Fibroblast of skin of right biceps (primary cell): ENCODE data around the gene PRR30.

Experiments used
- DNase-seq: peaks from one replicate; pipeline ENCODE4 v3.0.0-alpha.2; 2013

Gene PRR30

DNA sequence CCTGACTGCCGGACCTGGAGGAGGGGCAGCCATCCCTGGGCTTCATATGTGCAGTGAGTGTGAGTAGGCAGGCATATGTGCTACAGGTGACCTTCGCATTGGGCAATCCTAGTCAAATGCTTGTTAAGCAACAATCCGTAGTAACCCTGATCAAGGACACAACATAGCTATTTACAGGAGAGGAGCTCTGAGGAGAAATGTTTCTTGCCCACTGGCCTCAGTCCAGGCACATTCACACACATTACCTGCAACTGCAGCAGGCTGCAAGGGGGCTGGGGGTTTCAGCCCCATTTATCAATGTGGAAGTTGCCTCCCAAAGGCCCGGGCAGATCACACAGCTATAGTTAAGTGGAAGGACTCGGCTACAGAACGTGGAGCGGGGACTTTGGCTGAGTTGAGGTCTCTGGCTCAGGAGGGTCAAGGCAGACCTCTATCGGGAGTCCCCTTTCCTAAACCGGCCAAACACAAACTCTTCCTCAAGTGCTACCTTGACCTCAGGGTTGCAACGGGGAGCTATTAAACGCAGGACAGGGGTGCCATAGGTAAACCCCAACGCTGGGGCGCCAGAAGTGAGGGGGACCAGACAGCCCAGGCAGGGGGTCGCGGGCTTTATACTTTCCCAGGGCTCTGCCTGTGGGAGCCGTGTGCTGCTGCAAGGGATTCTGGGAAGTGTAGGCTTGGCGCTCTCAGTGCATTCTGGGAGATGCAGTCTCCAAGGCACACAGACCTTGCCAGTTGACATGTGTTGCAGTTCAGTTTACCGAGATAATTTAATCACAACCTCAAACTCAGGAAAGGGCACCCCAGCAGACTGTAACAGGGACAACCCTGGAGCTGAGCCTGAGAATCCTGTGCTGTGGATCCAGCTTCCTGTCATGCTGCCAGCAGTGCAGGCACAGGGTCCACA, 43.2 kb downstream of the PRR30 start:
- DNase-seq = peak; percentile 54

DNA sequence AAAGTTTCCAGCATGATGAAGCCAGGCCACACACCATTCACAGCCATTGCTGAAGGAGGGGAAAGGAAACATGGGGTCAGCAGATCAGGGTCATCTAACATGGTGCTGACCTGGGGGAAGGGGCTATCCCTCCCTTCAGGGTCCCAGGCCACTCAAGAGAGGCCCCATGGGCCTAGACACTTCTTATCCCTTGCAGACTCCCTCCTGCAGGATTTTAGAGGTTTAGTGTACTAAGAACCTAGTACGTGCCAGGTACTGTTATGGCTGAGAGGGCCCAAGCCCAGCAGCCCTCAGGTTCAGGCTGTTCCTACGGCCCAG, 43.8 kb downstream of the PRR30 start:
- no peak for DNase-seq

DNA sequence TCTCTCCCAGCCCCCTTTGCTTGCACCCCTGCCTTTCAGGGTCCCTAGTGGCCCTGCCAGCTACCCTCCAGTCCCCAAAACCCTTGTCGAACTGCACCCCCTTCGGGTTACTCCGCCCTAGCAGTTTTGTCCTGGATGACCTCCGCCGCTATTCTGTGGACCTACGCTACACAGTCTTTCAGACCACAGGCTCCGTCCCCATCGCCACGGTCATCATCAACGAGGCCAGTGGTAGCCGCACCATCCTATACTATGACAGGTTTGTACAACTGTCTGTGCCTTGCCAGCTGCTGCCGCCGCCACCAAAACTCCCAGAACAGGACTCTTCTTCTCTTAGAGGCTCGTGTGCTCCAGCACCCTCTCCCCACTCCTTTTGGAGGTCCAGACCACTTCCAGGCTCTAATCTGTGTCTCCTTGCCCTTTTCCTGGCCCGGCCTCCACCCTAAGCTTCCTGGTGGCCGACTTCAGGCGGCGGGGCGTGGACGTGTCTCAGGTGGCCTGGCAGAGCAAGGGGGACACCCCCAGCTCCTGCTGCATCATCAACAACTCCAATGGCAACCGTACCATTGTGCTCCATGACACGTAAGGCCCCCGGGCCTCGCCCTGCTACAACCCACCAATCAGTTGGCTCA, 44.7 kb downstream of the PRR30 start:
- no peak for DNase-seq

DNA sequence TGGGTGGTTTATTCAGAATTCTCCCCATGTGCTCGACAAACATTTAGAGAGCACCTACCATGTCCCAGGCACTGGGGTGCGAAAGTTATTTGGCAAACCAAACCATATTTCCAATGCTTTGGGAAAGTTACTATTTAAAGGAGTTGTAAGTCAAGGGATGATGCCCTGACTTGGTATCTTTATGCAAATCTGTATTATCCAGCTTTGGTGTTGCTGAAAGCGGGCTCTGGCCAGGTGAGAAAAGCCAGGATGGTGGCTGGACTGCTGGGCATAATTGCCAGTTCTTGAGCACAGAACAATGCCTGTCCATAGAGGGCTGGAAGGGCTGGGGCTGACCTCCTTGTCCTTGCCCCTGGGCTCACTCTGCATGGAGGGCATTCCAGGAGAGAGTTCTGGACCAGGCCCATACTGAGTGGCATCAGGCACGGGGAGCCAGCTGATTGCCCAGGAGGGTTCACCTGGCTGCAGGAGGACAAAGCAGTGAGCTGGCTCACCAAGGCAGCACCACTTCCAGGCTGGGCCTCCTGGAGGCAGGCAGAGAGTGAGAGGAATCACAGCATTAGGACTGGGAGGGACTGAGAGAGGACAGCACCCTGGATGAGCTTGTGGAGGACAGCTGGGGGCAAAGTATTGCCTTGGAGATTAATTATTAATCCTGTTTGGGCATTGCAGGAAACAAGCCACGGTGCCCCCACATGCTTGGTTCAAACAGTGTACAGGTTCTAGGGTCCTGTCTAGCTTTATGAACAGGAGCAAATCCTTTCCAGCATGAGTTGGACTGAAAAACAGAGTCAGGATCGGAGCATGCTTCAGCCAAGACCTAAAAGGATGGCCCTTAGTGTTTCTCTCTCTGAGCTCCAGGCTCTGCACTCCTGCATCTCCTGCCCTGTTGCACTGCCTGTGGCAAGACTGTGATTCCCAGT, 45.5 kb downstream of the PRR30 start:
- no peak for DNase-seq

DNA sequence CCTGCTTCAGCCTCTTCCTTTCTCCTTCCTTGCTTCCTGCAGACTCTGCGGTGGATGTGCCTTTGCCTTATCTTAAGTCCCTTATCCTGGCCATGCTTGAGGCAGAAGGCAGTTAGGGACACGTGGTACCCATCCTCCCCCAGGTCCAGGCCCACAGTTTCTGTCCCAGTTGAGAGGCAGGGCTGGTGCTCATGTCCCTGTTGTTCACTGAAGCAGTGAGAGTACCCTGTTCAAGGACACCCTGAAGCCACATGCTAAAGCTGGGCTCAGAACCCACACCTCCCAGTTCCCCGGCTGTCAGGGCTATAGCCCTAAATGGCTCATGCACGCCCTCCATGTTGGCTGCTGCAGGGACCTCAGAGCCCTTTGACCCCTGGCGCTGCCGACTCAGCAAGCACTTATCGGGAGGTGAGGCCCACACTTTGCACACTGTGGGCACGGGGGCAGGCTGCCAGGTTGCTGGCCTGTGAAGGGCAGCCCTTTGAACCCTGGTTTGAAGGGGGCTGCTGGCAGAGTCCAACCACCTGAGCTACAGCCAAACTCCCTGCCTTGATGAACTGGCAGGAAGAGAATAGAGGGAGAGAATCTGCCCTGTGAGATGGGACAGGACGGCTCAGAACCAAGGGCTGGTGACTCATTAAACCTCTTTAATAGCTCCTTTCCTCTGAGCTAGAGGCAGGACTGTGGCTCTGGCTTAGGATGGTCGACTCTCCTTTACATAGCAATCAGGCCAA, 46.3 kb downstream of the PRR30 start:
- no peak for DNase-seq

DNA sequence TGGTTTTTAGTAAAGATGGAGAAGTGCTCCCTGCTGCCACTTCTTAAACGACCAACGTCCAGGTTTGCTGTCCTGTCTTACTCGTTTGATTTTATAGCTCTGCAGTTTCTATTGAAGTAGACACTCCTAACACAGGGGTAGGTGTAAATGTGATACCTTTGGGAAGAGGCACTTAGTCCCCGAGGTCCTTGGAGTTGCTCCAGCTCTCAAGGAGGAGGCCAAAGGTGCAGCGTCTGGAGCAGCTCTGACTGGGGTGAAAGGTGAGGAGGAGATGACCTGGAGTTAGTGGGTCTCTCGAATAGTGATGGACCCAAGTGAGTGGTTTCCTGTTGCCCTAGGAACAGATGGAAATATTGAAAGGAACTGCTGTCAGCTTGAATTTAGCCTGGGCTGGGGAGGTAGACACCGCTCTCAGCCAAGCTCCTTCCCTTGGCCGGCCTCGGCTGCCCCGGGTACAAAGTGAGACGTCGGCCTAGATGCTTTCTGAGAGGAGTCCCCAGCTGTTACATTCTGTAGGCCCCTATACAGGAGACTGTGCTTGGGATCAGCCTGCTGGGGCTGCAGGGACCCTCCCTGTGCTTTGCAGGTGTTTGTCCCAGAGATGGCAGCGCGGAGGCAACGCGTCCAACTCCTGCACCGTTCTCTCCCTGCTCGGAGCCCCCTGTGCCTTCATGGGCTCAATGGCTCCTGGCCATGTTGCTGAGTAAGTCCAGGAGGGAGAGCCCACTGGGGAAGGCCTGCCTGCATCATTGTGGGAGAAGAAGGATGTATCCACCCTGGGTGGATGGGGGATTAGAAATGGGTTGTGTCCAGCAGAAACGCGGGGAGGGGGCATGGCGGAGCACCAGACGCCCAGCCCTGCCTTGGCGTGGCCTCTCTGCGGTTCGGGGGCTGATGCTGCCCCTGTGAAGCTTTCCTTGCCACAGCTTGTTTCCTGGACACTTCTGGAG, 47.2 kb downstream of the PRR30 start:
- DNase-seq = no peak

DNA sequence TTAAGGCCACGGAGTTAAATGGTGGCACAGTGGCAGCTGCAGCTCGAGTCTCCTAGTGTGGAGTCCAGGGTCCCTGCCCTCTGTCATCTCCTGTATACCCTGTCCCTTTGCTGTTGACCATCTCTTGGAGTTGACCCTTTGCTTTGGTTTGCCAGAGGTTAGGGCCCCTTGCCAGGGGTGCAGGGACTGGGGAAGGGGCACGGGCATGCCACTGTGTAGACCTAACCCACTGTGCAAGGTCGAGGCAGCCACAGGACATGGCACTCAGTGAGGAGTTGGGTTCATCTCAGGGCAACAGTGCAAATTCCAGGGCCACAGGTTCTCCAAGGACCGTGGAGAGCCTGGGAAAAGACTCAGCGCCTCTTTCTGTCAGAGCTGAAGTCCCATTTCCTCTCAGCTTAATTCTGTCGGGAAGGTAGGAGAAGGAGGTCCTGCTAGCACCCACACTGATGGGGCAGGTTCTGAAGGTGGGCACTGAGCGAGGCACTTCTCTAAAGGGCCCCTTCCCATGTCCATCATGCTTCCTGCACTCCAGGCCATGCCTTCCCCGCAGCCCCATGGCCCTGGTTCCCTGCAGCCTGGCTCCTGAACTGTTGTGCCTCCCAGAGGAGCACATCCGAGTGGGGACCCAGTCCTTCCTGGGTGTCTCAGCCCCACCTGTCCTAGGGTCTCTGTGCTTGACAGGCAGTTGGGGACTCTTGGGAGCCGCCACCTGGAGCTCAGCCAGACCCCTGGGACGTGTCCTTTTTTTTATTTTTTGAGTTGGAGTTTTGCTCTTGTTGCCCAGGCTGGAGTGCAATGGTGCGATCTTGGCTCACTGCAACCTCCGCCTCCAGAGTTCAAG, 49.9 kb downstream of the PRR30 start:
- no peak for DNase-seq

DNA sequence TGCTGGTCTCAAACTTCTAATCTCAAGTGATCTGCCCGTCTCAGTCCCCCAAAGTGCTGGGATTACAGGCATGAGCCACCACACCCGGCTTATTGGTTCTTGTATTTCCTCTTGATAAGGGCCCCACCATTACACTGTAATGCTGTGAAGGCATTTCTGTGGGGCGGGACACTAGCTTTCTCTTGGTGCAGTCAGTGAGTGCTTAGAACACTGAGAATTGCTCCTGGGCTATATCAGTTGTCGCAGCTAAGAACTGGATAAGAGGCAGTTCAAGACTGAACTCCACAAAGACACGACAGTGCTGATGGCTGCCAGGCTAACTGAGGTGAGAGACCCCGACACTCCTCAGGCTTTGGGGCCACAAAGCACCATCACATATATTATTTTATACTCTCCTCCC, 50.6 kb downstream of the PRR30 start:
- no peak for DNase-seq

DNA sequence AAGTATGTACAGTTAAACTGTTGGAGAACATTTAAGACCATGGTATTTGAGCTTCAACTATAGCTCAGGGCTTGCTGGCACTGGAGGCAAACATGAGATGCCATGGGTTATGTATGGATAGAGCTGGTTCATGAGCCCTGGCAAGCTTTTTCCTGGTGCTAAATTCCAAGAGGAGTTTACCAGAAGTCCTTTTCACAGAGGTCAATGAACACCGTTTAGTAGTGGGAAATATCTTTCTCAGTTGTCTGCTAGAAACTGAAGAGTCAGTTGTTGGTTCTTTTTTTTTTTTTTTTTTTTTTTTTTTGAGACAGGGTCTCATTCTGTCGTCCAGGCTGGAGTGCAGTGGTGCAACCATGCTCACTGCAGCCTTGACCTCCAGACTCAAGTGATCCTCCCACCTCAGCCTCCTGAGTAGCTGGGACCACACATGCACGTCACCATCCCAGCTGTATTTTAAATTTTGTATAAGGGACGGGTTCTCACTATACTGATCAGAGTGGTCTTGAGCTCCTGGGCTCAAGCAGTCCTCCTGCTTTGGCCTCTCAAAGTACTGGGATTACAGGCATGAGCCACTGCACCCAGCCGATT, 51.3 kb downstream of the PRR30 start:
- DNase-seq = no peak
